Bronchial epithelial cell (primary cell): ENCODE measurements around the gene MBTPS2. TPM values are rescaled to one million over a fixed set of nuclear protein-coding genes. Genes with fewer than 3 reads are reported as not detected.

Experiments used
- DNase-seq: peaks from one replicate; pipeline ENCODE4 v3.0.0-alpha.2; 2010; ENCODE audit warnings: low read depth
- FAIRE-seq: peaks from 2 replicates; lab custom pipeline; 2011; peaks lifted over from hg19 to GRCh38; lab: Jason Lieb, UNC
- H3K27me3 ChIP-seq: 2 replicates; pipeline ENCODE4 v1.5.1; 2011; ENCODE audit warnings: low read length; ENCODE audit not compliant: control insufficient read depth, insufficient read depth
- H3K36me3 ChIP-seq: 2 replicates; pipeline ENCODE4 v1.5.1; 2011; ENCODE audit warnings: low read length; ENCODE audit not compliant: control insufficient read depth, insufficient read depth
- H3K4me3 ChIP-seq: 2 replicates; pipeline ENCODE4 v1.5.1; 2011; ENCODE audit warnings: mild to moderate bottlenecking, low read depth, low read length, control low read depth
- CTCF ChIP-seq: IDR thresholded peaks from 2 replicates; pipeline ENCODE4 v1.5.1; 2011; ENCODE audit warnings: mild to moderate bottlenecking, moderate library complexity, low read length, control low read depth, inconsistent platforms; ENCODE audit not compliant: insufficient read depth, severe bottlenecking
- total RNA-seq: library from RNA; depleted of rRNA; stranded (reverse); fragments of >200 nt; gene quantifications from 2 replicates; pipeline ENCODE4 v1.2.1, GENCODE V29; 2014

The MBTPS2 gene
- total RNA-seq, 1 donor from 2014 or later, result 3.9 TPM

GRCh38 chrX:21845096-21845495 is 5.7 kb downstream of the MBTPS2 start:
- no peaks in the 10 kb centered on the region for H3K27me3 ChIP-seq
- no peak overlapping the region for H3K4me3 ChIP-seq
- FAIRE-seq (no peak), DNase-seq (no peak)
- H3K36me3 ChIP-seq, result peaks cover 2% of the 10 kb centered on the region
- TF ChIP-seq CTCF, result no peak

GRCh38 chrX:21847342-21847741 is 7.9 kb downstream of the MBTPS2 start:
- no peak for DNase-seq
- no peak for FAIRE-seq
- Histone ChIP-seq H3K27me3 (no peaks in the 10 kb centered on the region), H3K36me3 (peaks cover 4% of the 10 kb centered on the region), H3K4me3 (no peak overlapping the region)
- no peak for TF ChIP-seq CTCF

GRCh38 chrX:21853578-21853977 is 14.2 kb downstream of the MBTPS2 start:
- Histone ChIP-seq H3K4me3 (no peak overlapping the region), H3K36me3 (peaks cover 1% of the 10 kb centered on the region), H3K27me3 (no peaks in the 10 kb centered on the region)
- no peak for DNase-seq
- no peak for FAIRE-seq
- TF ChIP-seq CTCF, result no peak

- TF ChIP-seq CTCF, result no peak
- peaks cover under 1% of the 10 kb centered on the region for H3K36me3 ChIP-seq
- no peak for FAIRE-seq
- H3K4me3 ChIP-seq, result no peak within 1 kb of the TSS
- no peak for DNase-seq
- no peaks in the 10 kb centered on the region for H3K27me3 ChIP-seq
Measured at GRCh38 chrX:21855937-21856415, 16.6 kb downstream of the MBTPS2 start, which contains the start of gene YY2. TSS of gene YY2 (plus strand) at chrX:21855987. CDS start at chrX:21856485, 498 bp downstream.

- FAIRE-seq, result no peak
- no peaks in the 10 kb centered on the region for H3K27me3 ChIP-seq
- TF ChIP-seq CTCF, result no peak
- no peak overlapping the region for H3K4me3 ChIP-seq
- no peak for DNase-seq
- H3K36me3 ChIP-seq, result no peaks in the 10 kb centered on the region
Measured at GRCh38 chrX:21856504-21856903, 17.1 kb downstream of the MBTPS2 start.

GRCh38 chrX:21863241-21863640 is 23.8 kb downstream of the MBTPS2 start:
- Histone ChIP-seq H3K4me3 (no peak overlapping the region), H3K36me3 (no peaks in the 10 kb centered on the region), H3K27me3 (no peaks in the 10 kb centered on the region)
- peak; percentile 0 for DNase-seq
- TF ChIP-seq CTCF, result no peak
- FAIRE-seq, result no peak
